ENCODE measurements around the gene LSM12.
"Not testable (repeated sequence)": the region's sequence is repeated elsewhere in the genome, so short reads cannot be mapped to it uniquely, and the experiment has no call there.

LSM12 gene

DNA sequence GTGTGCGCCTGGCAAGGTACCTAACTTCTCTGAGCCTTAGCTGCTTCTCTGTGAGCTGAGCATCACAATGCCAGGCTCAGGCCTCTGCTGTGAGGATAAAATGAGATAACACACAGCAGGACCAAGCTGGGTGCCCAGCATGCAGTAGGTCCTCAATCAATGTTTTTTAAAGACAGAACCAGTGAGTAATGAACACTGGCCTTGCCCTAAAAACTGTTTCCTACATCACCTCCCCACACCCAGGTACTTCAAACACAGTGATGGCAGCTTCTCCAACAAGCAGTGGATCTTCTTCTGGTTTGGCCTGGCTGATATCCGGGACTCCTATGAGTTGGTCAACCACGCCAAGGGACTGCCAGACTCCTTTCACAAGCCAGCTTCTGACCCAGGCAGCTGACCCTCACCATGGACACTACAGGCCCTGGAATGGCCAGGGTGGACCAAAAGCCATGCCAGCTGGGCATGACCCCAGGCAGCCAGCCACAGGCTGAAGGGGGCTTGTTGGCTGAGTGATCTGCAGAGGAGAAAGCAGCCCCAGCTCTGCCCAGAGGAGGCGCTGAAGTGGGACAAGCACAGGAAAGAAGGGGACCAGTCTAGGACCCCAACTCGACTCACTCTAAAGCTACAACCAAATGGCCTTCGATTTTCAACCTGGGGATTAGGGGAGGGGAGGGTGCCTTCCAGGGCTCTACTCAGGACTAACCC is 58.1 kb downstream of the LSM12 start:
- DNase-seq (ENCODE audit: low read depth in 2 of 3, low spot score in 2 of 3) = no peak

DNA sequence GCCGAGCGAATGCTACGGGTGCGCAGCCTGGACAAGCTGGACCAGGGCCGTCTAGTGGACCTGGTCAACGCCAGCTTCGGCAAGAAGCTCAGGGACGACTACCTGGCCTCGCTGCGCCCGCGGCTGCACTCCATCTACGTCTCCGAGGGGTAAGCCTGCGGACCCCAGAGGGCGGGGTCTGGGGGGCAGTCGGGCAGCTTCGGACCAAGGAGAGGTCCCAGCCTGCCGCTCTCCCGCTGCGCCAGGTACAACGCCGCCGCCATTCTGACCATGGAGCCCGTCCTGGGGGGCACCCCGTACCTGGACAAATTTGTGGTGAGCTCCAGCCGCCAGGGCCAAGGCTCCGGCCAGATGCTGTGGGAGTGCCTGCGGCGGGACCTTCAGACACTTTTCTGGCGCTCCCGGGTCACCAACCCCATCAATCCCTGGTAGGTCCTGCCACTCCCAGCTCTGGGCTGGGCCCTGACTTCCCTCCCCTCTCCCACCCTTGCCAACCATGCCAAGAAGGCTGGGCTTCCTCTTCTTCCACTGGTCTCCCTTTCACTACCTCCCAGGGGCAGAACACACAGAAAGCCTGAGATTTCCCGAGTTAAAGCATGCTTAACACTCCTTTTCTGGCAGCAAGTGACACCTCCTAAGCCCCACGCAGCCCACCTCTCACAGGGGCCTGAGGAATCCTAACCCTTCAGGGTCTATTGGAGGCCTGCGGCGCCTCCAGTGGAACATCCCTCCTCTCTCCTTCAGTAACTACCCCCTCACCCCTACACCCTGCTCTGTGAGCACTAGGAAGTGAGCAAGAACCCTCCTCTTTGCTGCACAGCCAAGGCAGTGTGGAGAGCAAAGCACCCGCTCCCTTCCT is 58.9 kb downstream of the LSM12 start:
- no peak for DNase-seq (ENCODE audit: low read depth in 2 of 3, low spot score in 2 of 3)

DNA sequence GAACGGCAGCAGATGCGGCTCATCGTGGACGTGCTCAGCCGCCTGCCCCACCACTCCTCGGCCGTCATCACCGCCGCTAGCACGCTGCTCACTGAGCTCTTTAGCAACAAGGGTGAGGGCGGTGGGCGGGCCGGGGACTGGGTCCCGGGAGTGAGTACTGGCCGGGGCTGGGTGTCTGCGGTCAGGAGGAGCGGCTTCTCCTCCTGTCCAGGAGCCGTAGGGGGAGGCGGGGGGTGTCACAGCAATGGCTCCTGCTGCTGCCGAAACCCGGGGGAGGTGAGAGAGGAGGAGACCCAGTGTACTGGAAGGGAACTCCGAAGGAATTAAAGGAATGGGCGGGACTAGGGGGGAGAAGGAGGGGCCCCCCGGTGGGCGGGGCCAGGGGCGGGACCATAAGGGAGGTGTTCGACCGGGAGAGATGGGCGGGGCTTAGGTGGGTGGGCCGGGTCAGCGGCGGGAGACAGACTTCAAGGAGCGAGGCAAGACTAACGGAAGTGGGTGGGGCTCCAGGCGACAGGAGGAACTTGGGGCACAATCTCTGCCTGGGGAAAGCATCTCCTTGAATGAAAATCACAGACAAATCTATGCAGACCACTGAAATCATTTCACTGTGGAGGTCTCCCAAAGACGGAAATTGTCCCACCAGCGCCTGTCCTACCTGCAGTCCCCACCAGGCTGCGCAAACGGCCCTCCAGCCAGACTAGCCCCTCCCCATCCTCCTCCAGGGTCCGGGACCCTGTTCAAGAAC is 59.7 kb downstream of the LSM12 start:
- peak; percentile 90 to 98 (median 94) for DNase-seq (ENCODE audit: low read depth in 2 of 3, low spot score in 2 of 3)

DNA sequence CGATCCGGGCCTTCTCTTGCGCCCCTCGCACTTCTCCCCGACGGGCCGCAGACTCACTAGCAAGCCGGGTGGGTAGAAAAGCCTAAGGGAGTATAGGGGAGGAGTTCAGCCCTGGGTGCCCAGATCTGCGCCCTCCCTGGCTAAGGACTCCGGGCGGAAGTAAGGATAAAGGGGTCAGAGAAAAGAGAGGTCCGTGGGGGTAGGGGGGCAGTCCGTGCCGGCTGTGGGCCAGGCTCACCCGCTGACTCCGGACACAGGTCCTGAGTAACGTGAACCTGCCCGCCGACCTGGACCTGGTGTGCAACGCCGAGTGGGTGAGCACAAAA is 60.2 kb downstream of the LSM12 start:
- DNase-seq (ENCODE audit: low read depth in 2 of 3, low spot score in 2 of 3) = no peak

DNA sequence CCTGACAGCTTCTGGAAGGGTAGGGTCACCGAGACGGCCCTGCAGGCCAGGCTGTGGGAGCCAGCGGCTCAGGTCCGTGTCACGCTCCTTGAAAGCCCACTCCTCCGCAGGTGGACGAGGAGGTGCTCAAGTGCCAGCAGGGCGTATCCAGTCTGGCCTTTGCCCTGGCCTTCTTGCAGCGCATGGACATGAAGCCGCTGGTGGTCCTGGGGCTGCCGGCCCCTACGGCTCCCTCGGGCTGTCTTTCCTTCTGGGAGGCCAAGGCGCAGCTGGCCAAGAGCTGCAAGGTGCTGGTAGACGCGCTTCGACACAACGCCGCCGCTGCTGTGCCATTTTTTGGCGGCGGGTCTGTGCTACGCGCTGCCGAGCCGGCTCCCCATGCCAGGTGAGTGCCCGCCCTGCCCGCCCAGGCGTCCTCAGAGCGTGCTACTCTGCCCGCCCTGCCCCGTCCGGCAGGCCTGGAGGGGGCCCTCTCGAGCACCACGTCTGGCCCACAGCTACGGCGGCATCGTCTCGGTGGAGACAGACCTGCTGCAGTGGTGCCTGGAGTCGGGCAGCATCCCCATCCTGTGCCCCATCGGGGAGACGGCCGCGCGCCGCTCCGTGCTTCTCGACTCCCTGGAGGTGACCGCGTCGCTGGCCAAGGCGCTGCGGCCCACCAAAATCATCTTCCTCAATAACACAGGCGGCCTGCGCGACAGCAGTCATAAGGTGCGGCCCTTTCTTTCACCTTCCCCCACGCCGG is 60.8 kb downstream of the LSM12 start:
- DNase-seq (ENCODE audit: low read depth in 2 of 3, low spot score in 2 of 3) = no peak

DNA sequence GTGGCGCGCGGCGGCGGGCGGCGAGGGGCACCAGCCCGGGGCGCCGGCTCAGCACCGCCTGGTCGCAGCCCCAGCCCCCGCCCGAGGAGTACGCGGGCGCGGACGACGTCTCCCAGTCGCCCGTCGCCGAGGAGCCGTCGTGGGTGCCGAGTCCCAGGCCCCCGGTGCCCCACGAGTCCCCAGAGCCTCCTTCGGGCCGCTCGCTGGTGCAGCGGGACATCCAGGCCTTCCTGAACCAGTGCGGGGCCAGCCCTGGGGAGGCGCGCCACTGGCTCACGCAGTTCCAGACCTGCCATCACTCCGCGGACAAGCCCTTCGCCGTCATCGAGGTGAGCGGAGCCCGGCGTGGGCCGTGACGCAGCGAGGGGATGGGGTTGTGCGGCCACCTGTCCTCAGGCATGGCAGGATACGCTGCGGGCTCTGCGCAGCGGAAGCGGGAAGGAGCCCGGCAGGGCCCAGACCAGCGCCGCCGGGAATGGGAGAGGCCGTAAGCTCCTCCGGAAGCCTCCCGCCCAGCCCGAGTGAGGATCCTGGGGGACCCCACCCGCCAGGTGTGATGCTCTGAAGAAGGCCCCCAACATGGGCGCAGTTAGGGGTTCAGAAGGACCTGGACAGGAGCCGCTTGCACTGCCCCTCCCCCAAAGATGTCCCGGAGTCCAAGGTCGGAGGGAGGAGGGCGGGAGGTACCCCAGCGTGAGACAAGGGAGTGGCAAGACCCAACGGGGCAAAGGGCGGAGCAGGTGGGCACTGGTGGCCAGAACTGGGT is 61.5 kb downstream of the LSM12 start:
- DNase-seq (ENCODE audit: low read depth in 2 of 3, low spot score in 2 of 3) = no peak

DNA sequence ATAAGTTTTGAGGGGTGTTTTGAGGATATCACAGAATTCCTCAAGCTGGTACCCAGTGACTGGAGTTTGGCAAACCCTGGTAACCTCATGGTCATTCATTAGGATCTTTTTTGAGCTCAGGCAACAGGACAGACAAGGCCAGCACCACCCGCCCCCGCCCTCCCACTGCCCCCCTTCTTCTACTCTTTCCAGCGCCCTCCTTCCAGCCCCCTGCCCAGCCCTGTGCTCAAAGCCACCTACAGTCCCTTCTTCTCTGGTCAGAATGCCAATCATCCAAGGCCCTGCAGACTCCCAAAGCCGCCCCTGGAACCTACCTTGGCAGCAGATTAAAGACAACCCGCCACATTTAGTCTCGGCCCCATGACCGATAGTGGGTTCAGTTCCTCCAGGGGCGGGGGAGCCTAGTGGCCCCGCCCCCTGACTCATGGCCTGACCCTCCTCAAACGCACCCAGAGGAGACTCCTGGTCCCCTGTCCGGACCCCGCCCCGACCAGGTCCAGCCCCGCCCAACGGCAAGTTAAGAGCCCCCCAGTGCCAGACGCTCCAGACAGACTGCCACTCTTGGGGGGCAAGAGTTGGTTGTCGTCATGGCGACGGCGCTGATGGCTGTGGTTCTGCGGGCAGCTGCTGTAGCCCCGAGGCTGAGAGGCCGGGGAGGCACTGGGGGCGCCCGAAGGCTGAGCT is 62.3 kb downstream of the LSM12 start, which contains the start of gene NAGS:
NAGS (plus strand) TSS at position 546 of the 684 bp plus-strand sequence; CDS start at position 588, 42 bp downstream.
- DNase-seq (ENCODE audit: low read depth in 2 of 3, low spot score in 2 of 3) = no peak

DNA sequence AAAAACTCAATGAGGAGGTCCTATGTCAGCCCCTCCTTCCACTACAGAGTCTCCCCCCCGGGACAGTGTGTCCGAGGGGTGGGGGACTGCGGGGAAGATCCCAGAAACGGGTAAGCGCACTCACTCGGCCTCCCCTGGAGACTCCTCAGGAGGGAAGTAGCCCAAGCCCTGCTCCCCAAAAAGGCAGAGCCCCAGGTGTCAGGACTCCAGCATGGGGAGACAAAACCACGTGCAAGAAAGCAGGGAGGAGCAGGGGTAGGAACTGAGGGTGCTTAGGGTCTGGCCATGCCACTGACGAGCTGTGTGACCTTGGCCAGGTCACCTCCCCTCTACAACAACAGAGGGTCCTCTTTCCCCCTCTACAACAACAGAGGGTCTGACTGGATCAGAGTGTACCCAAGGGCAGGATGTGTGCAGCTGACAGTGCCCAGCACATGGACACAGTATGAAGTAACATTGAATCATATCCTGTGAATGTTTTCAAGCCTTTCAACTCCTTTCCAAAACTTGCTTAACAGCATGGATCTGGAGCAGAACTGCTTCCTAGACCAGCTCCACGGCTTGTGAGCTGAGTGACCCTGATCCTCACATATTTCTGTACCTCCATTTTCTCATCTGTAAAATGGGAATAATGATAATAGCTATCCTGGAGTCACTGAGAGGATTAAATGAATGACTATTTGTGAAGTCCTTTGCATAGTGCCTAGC is 64.2 kb downstream of the LSM12 start:
- DNase-seq (ENCODE audit: low read depth in 2 of 3, low spot score in 2 of 3) = no peak

DNA sequence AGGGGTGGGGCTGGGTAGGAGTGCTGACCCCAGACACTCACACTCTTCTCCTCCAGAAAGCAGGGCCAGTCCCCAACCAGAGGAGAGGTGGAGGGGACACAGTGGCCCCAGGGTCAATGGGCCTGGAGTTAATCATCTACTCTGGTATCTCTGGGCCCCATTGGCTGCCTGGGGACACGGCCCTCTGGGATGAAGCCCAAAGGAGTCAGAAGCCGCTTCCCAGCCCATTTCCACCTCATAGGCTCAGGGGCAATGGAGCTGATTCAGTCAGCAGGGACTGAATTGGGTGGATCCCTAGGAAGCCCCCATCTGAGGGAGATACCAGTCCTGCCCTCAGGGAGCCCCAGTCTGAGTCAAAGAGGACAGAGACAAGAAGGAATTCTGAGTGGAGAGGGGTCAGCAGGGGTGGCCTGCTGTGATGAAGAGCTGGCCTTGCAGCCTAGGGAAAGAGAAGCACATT is 65.0 kb downstream of the LSM12 start:
- no peak for DNase-seq (ENCODE audit: low read depth in 2 of 3, low spot score in 2 of 3)

DNA sequence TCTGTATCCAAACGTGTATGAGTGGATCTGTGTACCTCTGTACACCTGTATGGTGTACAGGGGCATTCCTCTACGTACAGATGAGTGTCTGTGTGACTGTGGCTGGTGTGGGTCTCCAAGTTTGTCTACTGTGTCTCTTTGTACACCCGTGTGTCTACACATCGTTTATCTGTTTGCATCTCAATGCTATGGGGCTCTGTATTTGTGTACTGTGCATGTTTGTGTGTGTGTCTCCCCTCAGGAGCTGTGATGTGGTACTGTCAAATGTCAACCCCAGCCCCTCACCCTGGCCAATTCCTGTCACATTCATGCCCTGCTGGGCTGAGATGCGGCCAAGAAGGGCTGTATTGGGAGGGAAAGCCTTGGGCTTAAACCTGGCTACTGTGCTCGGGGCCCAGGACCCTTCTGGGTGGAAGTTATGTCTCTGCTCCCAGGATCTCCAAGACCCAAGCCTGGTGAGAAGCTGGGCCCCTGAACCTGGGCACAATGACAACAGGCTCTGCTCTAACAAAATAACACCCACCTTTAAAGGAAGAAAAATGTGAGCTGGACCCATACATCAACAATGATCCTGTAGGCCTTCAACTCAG is 65.5 kb downstream of the LSM12 start:
- no peak for DNase-seq (ENCODE audit: low read depth in 2 of 3, low spot score in 2 of 3)

DNA sequence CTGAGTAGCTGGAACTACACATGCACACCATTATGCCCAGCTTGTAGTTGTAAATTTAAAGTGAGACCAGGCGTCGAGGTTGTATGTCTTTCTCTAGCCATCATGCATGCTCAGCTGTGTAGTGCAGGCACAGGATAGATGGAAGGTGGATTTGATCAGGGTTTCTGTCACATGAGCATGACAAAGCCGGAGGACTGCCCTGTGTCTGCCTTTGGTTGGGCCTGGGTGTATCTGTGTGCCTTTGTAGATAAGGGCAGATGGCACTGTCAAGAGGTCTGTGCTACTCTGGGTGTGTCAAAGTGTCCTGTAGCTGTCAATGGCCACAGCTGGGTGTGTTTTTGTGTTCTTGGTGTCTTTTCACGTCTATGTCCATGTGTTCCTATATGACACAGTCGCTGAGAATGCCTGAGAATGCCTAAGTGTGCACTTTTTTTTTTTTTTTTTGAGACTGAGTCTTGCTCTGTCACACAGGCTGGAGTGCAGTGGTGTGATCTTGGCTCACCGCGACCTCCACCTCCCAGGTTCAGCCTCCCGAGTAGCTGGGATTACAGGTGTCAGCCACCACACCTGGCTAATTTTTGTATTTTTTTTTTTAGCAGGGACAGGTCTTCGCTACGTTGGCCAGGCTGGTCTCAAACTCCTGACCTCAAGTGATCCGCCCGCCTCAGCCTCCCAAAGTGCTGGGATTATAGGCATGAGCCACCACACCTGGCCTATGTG is 66.2 kb downstream of the LSM12 start:
- DNase-seq (ENCODE audit: low read depth in 2 of 3, low spot score in 2 of 3) = no peak

DNA sequence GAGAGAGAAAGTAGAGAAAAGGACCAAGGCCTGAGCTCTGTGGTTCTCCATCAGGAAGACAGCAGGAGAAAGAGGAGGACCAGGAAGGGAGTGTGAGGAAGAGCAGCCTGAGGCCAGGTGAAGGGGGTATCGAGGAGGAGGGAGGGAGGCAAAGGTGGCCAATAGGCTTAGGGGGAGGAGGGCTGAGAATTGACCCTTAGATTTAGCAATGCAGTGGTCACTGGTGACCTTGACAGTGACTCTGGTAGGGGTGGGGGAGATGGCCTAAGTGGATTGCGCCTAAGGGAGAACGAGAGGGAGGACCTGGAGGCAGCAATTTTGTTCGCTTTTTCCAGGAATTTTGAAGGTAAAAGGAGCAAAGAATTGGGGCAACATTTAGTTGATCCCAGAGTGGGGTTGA is 67.4 kb downstream of the LSM12 start:
- no peak for DNase-seq (ENCODE audit: low read depth in 2 of 3, low spot score in 2 of 3)

DNA sequence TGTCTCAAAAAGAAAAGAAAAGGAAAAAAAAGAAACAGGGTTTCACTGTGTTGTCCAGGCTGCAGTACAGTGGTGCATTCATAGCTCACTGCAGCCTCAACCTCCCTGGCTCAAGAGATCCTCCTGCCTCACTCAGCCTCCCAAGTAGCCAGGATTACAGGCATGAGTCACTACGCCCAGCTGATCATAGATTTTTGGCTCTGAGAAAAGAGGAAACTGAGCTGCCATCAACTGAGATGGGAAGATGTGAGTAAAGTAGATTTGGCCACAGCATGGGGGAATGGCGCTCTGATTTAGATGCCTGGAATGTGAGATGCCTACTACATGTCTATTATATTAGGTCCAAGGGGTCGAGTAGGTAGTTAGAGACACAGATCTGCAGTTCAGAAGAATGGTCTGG is 67.9 kb downstream of the LSM12 start:
- no peak for DNase-seq (ENCODE audit: low read depth in 2 of 3, low spot score in 2 of 3)

DNA sequence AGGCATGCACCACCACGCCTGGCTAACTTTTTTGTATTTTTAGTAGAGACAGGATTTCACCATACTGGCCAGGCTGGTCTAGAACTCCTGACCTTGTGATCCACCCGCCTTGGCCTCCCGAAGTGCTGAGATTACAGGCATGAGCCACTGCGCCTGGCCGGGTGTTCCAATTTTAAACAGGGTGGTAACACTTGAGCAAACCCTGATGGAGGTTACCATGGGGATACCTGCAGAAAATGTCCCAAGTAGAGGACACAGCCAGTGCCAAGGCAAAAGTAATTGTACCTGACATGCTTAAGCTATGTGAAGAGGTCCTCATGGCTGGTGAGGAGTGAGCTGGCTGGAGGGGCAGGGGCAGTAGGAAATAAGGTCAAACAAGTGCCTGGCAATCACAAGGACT is 69.3 kb downstream of the LSM12 start:
- not testable (repeated sequence) for DNase-seq (ENCODE audit: low read depth in 2 of 3, low spot score in 2 of 3)

DNA sequence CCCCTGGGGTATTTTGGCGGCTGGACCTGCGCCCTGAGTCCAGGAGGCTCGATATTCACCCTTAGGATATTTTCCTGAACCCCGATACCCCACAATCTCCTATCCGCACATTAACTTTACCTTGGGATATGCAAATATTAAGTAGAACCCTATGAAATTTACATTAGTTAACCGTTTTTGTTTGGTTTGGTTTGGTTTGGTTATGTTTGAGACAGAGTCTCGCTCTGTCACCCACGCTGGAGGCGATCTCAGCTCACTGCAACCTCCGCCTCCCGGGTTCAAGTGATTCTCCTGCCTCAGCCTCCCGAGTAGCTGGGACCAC is 71.4 kb downstream of the LSM12 start:
- DNase-seq (ENCODE audit: low read depth in 2 of 3, low spot score in 2 of 3) = no peak

DNA sequence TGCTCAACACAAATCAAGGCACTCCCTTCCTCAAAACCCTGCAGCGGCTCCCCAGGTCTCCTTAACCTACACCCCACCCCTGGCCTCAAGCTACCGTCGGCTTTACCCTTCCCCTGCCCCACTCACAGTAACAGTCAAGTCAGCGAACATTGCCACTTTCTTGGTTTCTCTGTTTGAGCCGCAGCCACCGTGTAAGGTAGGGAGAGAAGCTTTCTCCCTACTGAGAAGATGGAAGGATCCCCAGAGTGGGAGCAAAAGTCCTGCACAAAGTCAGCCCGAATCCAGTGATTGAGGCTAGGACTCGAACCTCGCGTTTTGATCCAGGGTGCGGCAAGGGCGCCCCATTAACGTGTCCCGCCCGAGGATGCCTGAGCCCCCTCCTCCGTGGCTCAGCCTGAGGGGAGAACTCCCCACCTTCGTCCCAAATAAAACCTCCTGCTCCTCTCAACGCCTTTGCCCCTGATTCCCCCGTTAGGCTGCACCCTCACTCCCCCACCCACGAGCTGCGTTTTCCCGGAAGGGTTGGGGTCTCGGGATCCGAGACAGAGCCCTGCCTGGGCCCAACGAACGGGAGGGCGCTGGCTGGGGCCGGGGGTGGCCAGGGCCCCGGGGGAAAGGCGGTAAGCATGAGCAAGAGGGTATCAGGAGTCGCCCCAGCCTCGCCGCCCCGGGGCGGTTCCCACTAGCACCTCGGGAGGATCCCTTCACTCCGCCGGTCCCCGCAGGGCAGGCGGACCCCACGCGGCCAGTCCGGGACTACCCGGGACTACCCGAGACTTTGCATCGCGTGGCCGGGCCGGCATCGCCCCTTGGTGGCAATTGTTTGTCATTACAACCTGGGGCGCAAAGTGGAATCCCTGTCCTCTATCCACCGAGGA is 72.0 kb downstream of the LSM12 start:
- DNase-seq (ENCODE audit: low read depth in 2 of 3, low spot score in 2 of 3) = peak in 2 of 3 experiments; percentile 55 to 61

DNA sequence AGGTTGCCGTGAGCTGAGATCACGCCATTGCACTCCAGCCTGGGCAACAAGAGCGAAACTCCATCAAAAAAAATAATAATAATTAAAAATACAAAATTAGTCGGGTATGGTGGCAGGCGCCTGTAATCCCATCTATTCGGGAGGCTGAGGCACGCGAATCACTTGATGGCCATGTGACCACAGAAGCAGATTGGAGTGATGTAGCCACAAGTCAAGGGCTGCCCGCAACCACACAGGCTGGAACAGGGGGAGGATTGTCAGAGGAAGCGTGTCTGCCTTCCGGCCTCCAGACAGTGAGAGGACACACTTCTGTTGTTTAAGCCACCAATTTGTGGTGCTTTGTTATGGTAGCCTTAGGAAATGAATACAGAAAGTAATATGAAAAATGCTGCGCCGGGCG is 73.8 kb downstream of the LSM12 start:
- DNase-seq (ENCODE audit: low read depth in 2 of 3, low spot score in 2 of 3) = no peak
